ENCODE data around the gene HBZ. TPM values are rescaled to one million over a fixed set of nuclear protein-coding genes. Genes with fewer than 3 reads are reported as not detected.

Gene HBZ
- total RNA-seq: 0.19 TPM in 1 of 2 replicates, not detected in the other

DNA sequence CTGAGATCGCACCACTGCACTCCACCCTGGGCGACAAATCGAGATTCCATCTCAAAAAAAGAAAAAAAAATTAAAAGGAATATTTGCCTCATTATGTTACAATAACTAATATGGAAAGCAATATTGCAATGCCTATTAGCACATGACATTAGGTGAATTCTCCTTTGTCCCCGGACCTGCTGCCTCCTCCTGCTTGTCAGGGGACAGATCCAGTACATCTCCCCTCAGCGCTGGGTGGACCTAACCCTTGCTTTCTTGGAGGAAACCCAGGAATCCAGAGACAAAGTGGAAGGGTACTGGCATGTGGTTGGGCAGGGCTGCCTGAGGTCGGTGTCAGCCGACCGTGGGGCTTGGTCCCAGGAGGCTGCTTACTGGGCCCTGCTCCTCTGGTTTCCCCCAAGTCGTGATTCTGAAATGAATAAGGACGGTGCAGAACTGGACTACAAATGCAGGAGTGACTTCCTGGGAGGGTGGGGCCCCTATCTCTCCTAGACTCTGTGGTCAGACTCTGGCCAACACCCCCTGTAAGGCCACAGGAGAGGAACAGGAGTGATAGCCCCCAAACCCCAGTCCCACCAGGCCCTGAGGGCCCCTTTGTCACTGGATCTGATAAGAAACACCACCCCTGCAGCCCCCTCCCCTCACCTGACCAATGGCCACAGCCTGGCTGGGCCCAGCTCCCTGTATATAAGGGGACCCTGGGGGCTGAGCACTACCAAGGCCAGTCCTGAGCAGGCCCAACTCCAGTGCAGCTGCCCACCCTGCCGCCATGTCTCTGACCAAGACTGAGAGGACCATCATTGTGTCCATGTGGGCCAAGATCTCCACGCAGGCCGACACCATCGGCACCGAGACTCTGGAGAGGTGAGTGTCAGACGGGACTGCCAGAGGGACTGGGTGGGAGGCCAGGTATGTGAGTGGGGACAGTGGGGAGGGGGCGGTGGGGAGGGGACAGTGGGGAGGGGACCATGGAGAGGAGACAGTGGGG lies at the start of gene HBZ:
Gene HBZ (plus strand): TSS at position 504 of the 988 bp plus-strand sequence. CDS start 266 bp downstream, at position 770.

DNA sequence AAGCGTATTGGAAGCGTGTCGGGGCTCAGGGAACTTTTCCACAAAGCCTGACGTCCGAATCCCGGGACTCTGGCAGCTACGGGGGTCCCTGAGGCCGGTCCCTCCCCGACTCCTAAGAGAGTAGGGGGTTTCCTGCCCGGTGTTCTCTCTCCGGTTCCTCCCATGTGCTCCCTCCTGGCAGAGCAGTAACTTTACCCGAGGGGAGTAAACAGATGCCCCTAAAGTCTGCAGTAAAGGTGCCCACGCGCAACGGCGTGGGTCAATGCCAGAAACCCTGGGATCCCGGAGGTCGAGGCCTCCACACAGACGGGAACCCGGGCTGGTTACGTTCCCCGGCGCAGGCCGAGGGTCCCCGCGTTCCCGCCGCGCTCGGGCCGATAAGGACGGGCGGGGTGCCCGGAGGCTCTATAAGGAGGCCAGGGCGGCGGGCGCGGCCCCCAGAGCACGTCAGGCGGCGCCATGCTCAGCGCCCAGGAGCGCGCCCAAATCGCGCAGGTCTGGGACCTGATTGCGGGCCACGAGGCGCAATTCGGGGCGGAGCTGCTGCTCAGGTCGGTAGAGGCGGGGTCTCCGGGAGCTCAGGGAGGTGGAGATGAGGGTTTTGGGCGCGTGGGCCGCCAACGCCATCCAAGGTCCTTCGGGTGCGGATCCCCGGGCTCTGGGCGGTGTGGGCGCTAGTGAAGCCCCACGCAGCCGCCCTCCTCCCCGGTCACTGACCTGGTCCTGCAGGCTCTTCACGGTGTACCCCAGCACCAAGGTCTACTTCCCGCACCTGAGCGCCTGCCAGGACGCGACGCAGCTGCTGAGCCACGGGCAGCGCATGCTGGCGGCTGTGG lies 13.3 kb downstream of the HBZ start, which contains the start of gene HBM:
Gene HBM (plus strand): TSS at position 440 of the 836 bp plus-strand sequence. CDS start 20 bp downstream, at position 460.

DNA sequence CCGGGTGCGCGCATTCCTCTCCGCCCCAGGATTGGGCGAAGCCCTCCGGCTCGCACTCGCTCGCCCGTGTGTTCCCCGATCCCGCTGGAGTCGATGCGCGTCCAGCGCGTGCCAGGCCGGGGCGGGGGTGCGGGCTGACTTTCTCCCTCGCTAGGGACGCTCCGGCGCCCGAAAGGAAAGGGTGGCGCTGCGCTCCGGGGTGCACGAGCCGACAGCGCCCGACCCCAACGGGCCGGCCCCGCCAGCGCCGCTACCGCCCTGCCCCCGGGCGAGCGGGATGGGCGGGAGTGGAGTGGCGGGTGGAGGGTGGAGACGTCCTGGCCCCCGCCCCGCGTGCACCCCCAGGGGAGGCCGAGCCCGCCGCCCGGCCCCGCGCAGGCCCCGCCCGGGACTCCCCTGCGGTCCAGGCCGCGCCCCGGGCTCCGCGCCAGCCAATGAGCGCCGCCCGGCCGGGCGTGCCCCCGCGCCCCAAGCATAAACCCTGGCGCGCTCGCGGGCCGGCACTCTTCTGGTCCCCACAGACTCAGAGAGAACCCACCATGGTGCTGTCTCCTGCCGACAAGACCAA lies 20.0 kb downstream of the HBZ start, which contains the start of gene HBA2:
Gene HBA2 (plus strand): TSS at position 503 of the 568 bp plus-strand sequence. CDS start 37 bp downstream, at position 540.

DNA sequence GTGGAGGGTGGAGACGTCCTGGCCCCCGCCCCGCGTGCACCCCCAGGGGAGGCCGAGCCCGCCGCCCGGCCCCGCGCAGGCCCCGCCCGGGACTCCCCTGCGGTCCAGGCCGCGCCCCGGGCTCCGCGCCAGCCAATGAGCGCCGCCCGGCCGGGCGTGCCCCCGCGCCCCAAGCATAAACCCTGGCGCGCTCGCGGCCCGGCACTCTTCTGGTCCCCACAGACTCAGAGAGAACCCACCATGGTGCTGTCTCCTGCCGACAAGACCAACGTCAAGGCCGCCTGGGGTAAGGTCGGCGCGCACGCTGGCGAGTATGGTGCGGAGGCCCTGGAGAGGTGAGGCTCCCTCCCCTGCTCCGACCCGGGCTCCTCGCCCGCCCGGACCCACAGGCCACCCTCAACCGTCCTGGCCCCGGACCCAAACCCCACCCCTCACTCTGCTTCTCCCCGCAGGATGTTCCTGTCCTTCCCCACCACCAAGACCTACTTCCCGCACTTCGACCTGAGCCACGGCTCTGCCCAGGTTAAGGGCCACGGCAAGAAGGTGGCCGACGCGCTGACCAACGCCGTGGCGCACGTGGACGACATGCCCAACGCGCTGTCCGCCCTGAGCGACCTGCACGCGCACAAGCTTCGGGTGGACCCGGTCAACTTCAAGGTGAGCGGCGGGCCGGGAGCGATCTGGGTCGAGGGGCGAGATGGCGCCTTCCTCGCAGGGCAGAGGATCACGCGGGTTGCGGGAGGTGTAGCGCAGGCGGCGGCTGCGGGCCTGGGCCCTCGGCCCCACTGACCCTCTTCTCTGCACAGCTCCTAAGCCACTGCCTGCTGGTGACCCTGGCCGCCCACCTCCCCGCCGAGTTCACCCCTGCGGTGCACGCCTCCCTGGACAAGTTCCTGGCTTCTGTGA lies 24.3 kb downstream of the HBZ start, which contains the start of gene HBA1:
Gene HBA1 (plus strand): TSS at position 204 of the 906 bp plus-strand sequence. CDS start 37 bp downstream, at position 241.

DNA sequence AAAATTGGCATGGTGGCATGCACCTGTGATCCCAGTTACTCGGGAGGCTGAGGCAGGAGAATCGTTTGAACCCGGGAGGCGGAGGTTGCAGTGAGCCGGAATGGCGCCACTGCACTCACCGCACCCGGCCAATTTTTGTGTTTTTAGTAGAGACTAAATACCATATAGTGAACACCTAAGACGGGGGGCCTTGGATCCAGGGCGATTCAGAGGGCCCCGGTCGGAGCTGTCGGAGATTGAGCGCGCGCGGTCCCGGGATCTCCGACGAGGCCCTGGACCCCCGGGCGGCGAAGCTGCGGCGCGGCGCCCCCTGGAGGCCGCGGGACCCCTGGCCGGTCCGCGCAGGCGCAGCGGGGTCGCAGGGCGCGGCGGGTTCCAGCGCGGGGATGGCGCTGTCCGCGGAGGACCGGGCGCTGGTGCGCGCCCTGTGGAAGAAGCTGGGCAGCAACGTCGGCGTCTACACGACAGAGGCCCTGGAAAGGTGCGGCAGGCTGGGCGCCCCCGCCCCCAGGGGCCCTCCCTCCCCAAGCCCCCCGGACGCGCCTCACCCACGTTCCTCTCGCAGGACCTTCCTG lies 27.7 kb downstream of the HBZ start, which contains the start of gene HBQ1:
Gene HBQ1 (plus strand): TSS at position 359 of the 575 bp plus-strand sequence. CDS start 28 bp downstream, at position 387.

Other genes with a start within 250 kb of the HBZ start
- gene POLR3K, start 99.0 kb upstream of the HBZ start, total RNA-seq: 5.5 and 7.3 TPM in 2 replicates
- 18.9 and 47.1 TPM in 2 replicates for gene SNRNP25, start 98.8 kb upstream of the HBZ start, total RNA-seq
- 17.8 and 43.6 TPM in 2 replicates for gene RHBDF1, start 80.0 kb upstream of the HBZ start, total RNA-seq
- 77.2 and 180 TPM in 2 replicates for gene MPG, start 74.4 kb upstream of the HBZ start, total RNA-seq
- 3.1 and 16.6 TPM in 2 replicates for gene NPRL3, start 14.0 kb upstream of the HBZ start, total RNA-seq
- not detected in 2 replicates for gene HBM, start 13.3 kb downstream of the HBZ start, total RNA-seq
- 0.32 TPM in 1 of 2 replicates, not detected in the other for gene HBA2, start 20.2 kb downstream of the HBZ start, total RNA-seq
- not detected in 2 replicates for gene HBA1, start 24.0 kb downstream of the HBZ start, total RNA-seq
- gene HBQ1, start 27.8 kb downstream of the HBZ start, total RNA-seq: 0.97 TPM in 1 of 2 replicates, not detected in the other
- 29.1 and 51.1 TPM in 2 replicates for gene LUC7L, start 76.8 kb downstream of the HBZ start, total RNA-seq
- 30.1 and 67.4 TPM in 2 replicates for gene FAM234A, start 82.2 kb downstream of the HBZ start, total RNA-seq
- gene RGS11, start 123.3 kb downstream of the HBZ start, total RNA-seq: 0.81 and 1.6 TPM in 2 replicates
- 0.13 TPM in 1 of 2 replicates, not detected in the other for gene ARHGDIG, start 127.9 kb downstream of the HBZ start, total RNA-seq
- not detected in 2 replicates for gene PDIA2, start 130.5 kb downstream of the HBZ start, total RNA-seq
- 16.4 and 27.1 TPM in 2 replicates for gene AXIN1, start 200.1 kb downstream of the HBZ start, total RNA-seq
- 61.0 and 77.7 TPM in 2 replicates for gene MRPL28, start 217.9 kb downstream of the HBZ start, total RNA-seq
- 82.7 and 108 TPM in 2 replicates for gene PGAP6, start 229.3 kb downstream of the HBZ start, total RNA-seq
- gene NME4, start 244.6 kb downstream of the HBZ start, total RNA-seq: 44.0 and 53.7 TPM in 2 replicates
- 14.2 and 19.1 TPM in 2 replicates for gene DECR2, start 249.2 kb downstream of the HBZ start, total RNA-seq

All from bladder microvascular endothelial cell (primary cell).